Parathyroid adenoma (tissue), 2 donors: ENCODE results near the gene ZNF473.

ENCODE experiments used
- H2AFZ ChIP-seq: fragments of 300-600 bp; sonication (generic); one replicate; pipeline ENCODE4 v1.7.0; 2017; ENCODE audit warnings: antibody characterized with exemption, mild to moderate bottlenecking
- H3K27ac ChIP-seq: fragments of 300-600 bp; sonication (generic); one replicate; pipeline ENCODE4 v1.7.0; 2017
- H3K27me3 ChIP-seq: fragments of 300-600 bp; sonication (generic); one replicate; pipeline ENCODE4 v1.7.0; 2017; ENCODE audit warnings: low read length; ENCODE audit not compliant: control insufficient read depth, insufficient read depth
- H3K36me3 ChIP-seq: fragments of 300-600 bp; sonication (generic); one replicate; pipeline ENCODE4 v1.7.0; 2017; ENCODE audit warnings: low read length; ENCODE audit not compliant: control insufficient read depth, insufficient read depth
- H3K4me1 ChIP-seq: fragments of 300-600 bp; sonication (generic); one replicate; pipeline ENCODE4 v1.7.0; 2017; ENCODE audit warnings: control low read depth
- H3K4me2 ChIP-seq: fragments of 300-600 bp; sonication (generic); one replicate; pipeline ENCODE4 v1.7.0; 2017; ENCODE audit warnings: low read length
- H3K4me3 ChIP-seq: fragments of 300-600 bp; sonication (generic); one replicate; pipeline ENCODE4 v1.7.0; 2017; ENCODE audit warnings: low read depth, low read length
- H3K79me2 ChIP-seq: fragments of 300-600 bp; sonication (generic); one replicate; pipeline ENCODE4 v1.7.0; 2017; ENCODE audit warnings: control low read depth
- H3K9ac ChIP-seq: fragments of 300-600 bp; sonication (generic); one replicate; pipeline ENCODE4 v1.7.0; 2017; ENCODE audit warnings: mild to moderate bottlenecking
- H3K9me3 ChIP-seq: fragments of 300-600 bp; sonication (generic); one replicate; pipeline ENCODE4 v1.7.0; 2017; ENCODE audit warnings: low read length; ENCODE audit not compliant: control insufficient read depth
- TF ChIP-seq, protein P1 (sequence below): fragments of 300-600 bp; sonication (generic); IDR thresholded peaks from one replicate; pipeline ENCODE4 v1.7.0; 2017; ENCODE audit warnings: antibody characterized with exemption, mild to moderate bottlenecking
- donor health status: primary hyperparathyroidism.

ZNF473 gene

DNA sequence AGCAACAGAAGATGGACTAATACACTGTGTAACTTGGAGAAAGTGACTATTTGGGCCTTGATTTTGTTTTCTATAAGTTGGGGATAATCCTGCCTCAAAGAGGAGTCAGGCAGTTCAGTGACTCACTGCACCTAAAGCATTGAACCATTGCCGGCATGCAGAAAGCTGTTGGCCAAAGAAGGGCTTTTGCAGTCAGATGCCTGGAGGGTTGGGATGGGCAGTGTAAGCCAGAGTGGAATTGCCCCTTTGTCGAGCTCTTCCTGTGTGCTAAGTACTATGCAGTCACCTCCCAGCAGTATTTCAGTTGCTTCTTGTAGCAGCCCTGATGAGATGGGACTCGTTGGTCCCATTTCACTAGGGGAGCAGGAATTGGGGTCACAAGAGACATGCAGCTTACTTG lies 11.1 kb downstream of the ZNF473 start:
- no peak overlapping the region for H3K9ac ChIP-seq
- H3K4me2 ChIP-seq = no peak overlapping the region
- H3K79me2 ChIP-seq = peaks cover 6% of the 10 kb centered on the region
- H3K9me3 ChIP-seq = no peaks in the 10 kb centered on the region
- no peaks in the 10 kb centered on the region for H3K4me1 ChIP-seq
- H3K36me3 ChIP-seq = no peaks in the 10 kb centered on the region
- no peak overlapping the region for H2AFZ ChIP-seq
- TF ChIP-seq, protein P1, sequence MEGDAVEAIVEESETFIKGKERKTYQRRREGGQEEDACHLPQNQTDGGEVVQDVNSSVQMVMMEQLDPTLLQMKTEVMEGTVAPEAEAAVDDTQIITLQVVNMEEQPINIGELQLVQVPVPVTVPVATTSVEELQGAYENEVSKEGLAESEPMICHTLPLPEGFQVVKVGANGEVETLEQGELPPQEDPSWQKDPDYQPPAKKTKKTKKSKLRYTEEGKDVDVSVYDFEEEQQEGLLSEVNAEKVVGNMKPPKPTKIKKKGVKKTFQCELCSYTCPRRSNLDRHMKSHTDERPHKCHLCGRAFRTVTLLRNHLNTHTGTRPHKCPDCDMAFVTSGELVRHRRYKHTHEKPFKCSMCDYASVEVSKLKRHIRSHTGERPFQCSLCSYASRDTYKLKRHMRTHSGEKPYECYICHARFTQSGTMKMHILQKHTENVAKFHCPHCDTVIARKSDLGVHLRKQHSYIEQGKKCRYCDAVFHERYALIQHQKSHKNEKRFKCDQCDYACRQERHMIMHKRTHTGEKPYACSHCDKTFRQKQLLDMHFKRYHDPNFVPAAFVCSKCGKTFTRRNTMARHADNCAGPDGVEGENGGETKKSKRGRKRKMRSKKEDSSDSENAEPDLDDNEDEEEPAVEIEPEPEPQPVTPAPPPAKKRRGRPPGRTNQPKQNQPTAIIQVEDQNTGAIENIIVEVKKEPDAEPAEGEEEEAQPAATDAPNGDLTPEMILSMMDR = no peak
- H3K27ac ChIP-seq = no peak overlapping the region
- no peak overlapping the region for H3K4me3 ChIP-seq
- no peaks in the 10 kb centered on the region for H3K27me3 ChIP-seq

DNA sequence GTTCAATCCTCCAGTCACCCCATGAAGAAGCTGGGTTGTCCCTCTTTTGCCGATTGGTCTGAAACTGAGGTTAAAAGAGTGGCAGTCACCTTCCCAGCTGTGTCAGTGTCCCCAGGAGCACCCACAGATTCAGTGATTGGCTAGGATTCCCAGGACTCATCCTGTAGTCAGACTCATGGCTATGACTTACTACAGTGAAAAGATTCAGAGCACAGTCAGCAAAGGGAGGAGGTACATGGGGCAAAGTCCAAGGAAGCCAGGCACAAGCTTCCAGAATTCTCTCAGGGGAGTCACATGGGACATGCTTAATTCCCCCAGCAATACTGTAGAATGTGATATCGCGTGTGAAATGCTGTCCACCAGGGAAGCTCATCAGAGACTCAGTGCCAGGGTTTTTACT lies 14.2 kb downstream of the ZNF473 start:
- TF ChIP-seq, protein P1 = no peak
- no peaks in the 10 kb centered on the region for H3K4me1 ChIP-seq
- H2AFZ ChIP-seq = no peak overlapping the region
- no peak overlapping the region for H3K4me3 ChIP-seq
- H3K4me2 ChIP-seq = no peak overlapping the region
- no peak overlapping the region for H3K9ac ChIP-seq
- H3K27ac ChIP-seq = no peak overlapping the region
- H3K36me3 ChIP-seq = no peaks in the 10 kb centered on the region
- peaks cover 3% of the 10 kb centered on the region for H3K79me2 ChIP-seq
- H3K27me3 ChIP-seq = no peaks in the 10 kb centered on the region
- H3K9me3 ChIP-seq = no peaks in the 10 kb centered on the region

DNA sequence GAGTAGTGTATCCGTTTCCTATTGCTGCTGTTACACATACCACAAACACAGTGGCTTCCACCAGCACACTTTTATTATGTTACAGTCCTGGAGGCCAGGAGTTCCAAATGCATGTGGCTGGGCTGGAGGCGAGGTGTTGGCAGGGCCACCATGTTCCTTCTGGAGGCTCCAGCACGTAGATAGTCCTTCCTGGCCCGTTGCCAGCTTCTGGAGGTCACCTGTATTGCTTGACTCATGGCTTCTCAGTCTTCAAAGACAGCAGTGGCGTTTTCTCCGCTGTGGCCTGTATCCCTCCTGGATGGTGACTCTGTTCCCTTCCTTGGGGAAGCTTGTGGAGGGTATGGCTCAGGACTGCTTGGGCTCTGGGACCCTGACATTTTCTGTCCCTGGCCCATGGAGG lies 15.2 kb downstream of the ZNF473 start:
- H3K27me3 ChIP-seq = no peaks in the 10 kb centered on the region
- no peak overlapping the region for H3K9ac ChIP-seq
- peaks cover 3% of the 10 kb centered on the region for H3K79me2 ChIP-seq
- no peaks in the 10 kb centered on the region for H3K36me3 ChIP-seq
- H3K4me3 ChIP-seq = no peak overlapping the region
- no peaks in the 10 kb centered on the region for H3K4me1 ChIP-seq
- H3K4me2 ChIP-seq = no peak overlapping the region
- H3K27ac ChIP-seq = no peak overlapping the region
- TF ChIP-seq, protein P1 = no peak
- H3K9me3 ChIP-seq = no peaks in the 10 kb centered on the region
- H2AFZ ChIP-seq = no peak overlapping the region

- no peaks in the 10 kb centered on the region for H3K9me3 ChIP-seq
- no peaks in the 10 kb centered on the region for H3K4me1 ChIP-seq
- H3K9ac ChIP-seq = no peak overlapping the region
- H3K4me3 ChIP-seq = no peak overlapping the region
- TF ChIP-seq, protein P1 = no peak
- no peak overlapping the region for H3K27ac ChIP-seq
- H3K27me3 ChIP-seq = no peaks in the 10 kb centered on the region
- no peak overlapping the region for H3K4me2 ChIP-seq
- H2AFZ ChIP-seq = no peak overlapping the region
- peaks cover 3% of the 10 kb centered on the region for H3K79me2 ChIP-seq
- H3K36me3 ChIP-seq = no peaks in the 10 kb centered on the region
Observed at GRCh38 chr19:50042363-50043024, 16.7 kb downstream of the ZNF473 start.

- Histone ChIP-seq H3K36me3 (no peaks in the 10 kb centered on the region), H3K79me2 (no peaks in the 10 kb centered on the region), H3K9me3 (no peaks in the 10 kb centered on the region), H3K4me1 (no peaks in the 10 kb centered on the region), H3K9ac (no peak overlapping the region), H2AFZ (no peak overlapping the region), H3K27me3 (no peaks in the 10 kb centered on the region), H3K27ac (no peak overlapping the region), H3K4me2 (no peak overlapping the region), H3K4me3 (no peak overlapping the region)
- TF ChIP-seq, protein P1 = no peak
Observed at GRCh38 chr19:50043967-50044366, 18.2 kb downstream of the ZNF473 start.
